ENCODE results near the gene ARHGAP24. TPM values are rescaled to one million over a fixed set of nuclear protein-coding genes. Genes with fewer than 3 reads are reported as not detected.
A peak's percentile ranks its signal among the peaks of the same experiment; 100 is the strongest.

Gene ARHGAP24
- total and polyA plus RNA-seq, 8 donors, result 10.5 to 34.7 (median 17.1) TPM

- FAIRE-seq (no peak), ATAC-seq (no peak), DNase-seq (no peak)
- intact Hi-C loops (cut with DNase I), result loop anchor here in 1 of 3 donors (10.0 kb wide), 1 partner anchor 596 kb away; no protein-coding TSS in a partner anchor
- H3K27me3 ChIP-seq, result no peaks in the 10 kb centered on the region
- WGBS, 2 donors, result 44 to 52% methylated on average over 5 of the region's 5 CpGs
- no peaks in the 10 kb centered on the region for H3K9me3 ChIP-seq
- no peaks in the 10 kb centered on the region for H3K36me3 ChIP-seq
- TF ChIP-seq CTCF (IDR thresholded peaks at IDR 0.05), result no peak
- no peak overlapping the region for H3K4me3 ChIP-seq
- peak overlapping the region in 2 of 4 donors; percentile 85 for H3K27ac ChIP-seq
- H3K4me1 ChIP-seq, result peaks cover 9 to 32% (median 21%) of the 10 kb centered on the region in 3 donors
These were observed 265.5 kb downstream of the ARHGAP24 start for GRCh38 chr4:85740431-85740861.

GRCh38 chr4:85741381-85741780 is 266.4 kb downstream of the ARHGAP24 start:
- Histone ChIP-seq H3K4me3 (no peak overlapping the region), H3K9me3 (no peaks in the 10 kb centered on the region), H3K4me1 (peaks cover 9 to 38% (median 26%) of the 10 kb centered on the region in 3 donors), H3K27ac (peak overlapping the region in 3 of 4 donors; percentile 45 to 85 (median 85)), H3K27me3 (no peaks in the 10 kb centered on the region), H3K36me3 (no peaks in the 10 kb centered on the region)
- FAIRE-seq (no peak), DNase-seq (no peak), ATAC-seq (no peak)
- intact Hi-C loops (cut with DNase I), result loop anchor here in 1 of 3 donors (10.0 kb wide), 1 partner anchor 597 kb away; no protein-coding TSS in a partner anchor
- no peak for TF ChIP-seq CTCF (IDR thresholded peaks at IDR 0.05)
- 66 to 68% methylated on average over 2 of the region's 2 CpGs for WGBS, 2 donors

- DNase-seq (peak; percentile 91 to 96 (median 94)), FAIRE-seq (no peak), ATAC-seq (peak; percentile 89 to 98 (median 92))
- WGBS, 2 donors, result 38 to 41% methylated on average over 5 of the region's 5 CpGs
- Histone ChIP-seq H3K36me3 (no peaks in the 10 kb centered on the region), H3K9me3 (no peaks in the 10 kb centered on the region), H3K4me3 (no peak overlapping the region), H3K27me3 (no peaks in the 10 kb centered on the region), H3K27ac (peak overlapping the region in 3 of 4 donors; percentile 45 to 85 (median 85)), H3K4me1 (peaks cover 9 to 38% (median 26%) of the 10 kb centered on the region in 3 donors)
- TF ChIP-seq CTCF (IDR thresholded peaks at IDR 0.05), result no peak
- intact Hi-C loops (cut with DNase I), result loop anchor here in 1 of 3 donors (10.0 kb wide), 1 partner anchor 597 kb away; no protein-coding TSS in a partner anchor
These were observed 267.1 kb downstream of the ARHGAP24 start for GRCh38 chr4:85741921-85742591.

GRCh38 chr4:85744950-85745349 is 270.0 kb downstream of the ARHGAP24 start:
- Histone ChIP-seq H3K27ac (no peak overlapping the region), H3K27me3 (no peaks in the 10 kb centered on the region), H3K4me1 (peaks cover 9 to 38% (median 26%) of the 10 kb centered on the region in 3 donors), H3K9me3 (no peaks in the 10 kb centered on the region), H3K4me3 (no peak overlapping the region), H3K36me3 (no peaks in the 10 kb centered on the region)
- ATAC-seq, result no peak
- no peak for FAIRE-seq
- intact Hi-C loops (cut with DNase I), result loop anchor here in 1 of 3 donors (10.0 kb wide), 1 partner anchor 600 kb away; no protein-coding TSS in a partner anchor
- DNase-seq, result no peak
- WGBS, 2 donors, result 91 to 92% methylated on average over 6 of the region's 6 CpGs
- TF ChIP-seq CTCF (IDR thresholded peaks at IDR 0.05), result no peak

GRCh38 chr4:85745939-85746338 is 271.0 kb downstream of the ARHGAP24 start:
- intact Hi-C loops (cut with DNase I), result loop anchor here in 1 of 3 donors (10.0 kb wide), 1 partner anchor 601 kb away; no protein-coding TSS in a partner anchor
- peaks cover 9 to 31% (median 22%) of the 10 kb centered on the region in 3 donors for H3K4me1 ChIP-seq
- ATAC-seq (no peak), FAIRE-seq (no peak), DNase-seq (no peak)
- no peak overlapping the region for H3K27ac ChIP-seq
- 60 to 62% methylated on average over 3 of the region's 3 CpGs for WGBS, 2 donors
- H3K27me3 ChIP-seq, result no peaks in the 10 kb centered on the region
- no peaks in the 10 kb centered on the region for H3K9me3 ChIP-seq
- H3K4me3 ChIP-seq, result no peak overlapping the region
- no peaks in the 10 kb centered on the region for H3K36me3 ChIP-seq
- TF ChIP-seq CTCF (IDR thresholded peaks at IDR 0.05), result no peak
